Measurements from ENCODE around the gene ZNF283. TPM values are rescaled to one million over a fixed set of nuclear protein-coding genes. Genes with fewer than 3 reads are reported as not detected.
"Not testable (repeated sequence)": the region's sequence is repeated elsewhere in the genome, so short reads cannot be mapped to it uniquely, and the experiment has no call there.

ZNF283 gene
- total RNA-seq, 1 experiment from 2014 or later = 6.0 TPM

- DNase-seq (ENCODE audit: low read depth) = no peak
These were observed 27.5 kb upstream of the ZNF283 start for GRCh38 chr19:43799502-43800142.

DNA sequence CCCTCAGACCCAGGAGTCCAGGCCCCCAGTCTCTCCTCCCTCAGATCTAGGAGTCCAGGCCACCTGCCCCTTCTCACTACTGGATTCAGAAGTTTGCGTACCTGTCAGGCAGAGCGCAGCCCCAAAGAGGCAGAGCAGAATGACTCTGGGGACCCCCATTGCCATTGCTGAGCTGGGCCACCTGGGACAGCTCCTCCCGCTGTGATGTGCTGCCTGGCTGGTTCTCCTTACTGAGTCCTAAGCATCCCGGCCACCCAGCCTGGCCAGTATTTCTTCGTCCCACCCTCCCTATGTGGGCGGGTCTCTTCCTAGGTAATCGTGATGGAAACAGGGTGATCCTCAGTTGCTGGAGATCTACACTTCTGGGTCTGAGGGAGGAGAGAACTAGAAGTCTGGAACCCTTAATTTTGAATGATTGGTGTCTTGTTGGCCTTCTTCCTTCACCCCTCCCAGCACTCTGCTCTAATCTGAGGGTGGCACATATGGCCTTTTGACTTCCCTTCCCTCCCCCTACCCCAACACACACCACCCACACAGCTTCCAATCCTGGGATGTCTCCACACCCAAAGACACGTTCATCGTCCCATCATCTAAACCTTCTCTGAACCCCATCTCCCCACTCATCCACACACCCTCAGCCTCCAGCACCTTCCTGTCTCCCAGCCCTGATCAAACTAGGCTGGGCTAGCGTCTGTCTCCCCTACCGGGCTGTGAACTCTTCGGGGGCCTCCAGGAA, 24.7 kb upstream of the ZNF283 start, which contains the start of gene LYPD5:
Gene LYPD5, minus strand, starts transcription at position 232 of the 736 bp plus-strand sequence. Its CDS starts 67 bp downstream, at position 165.
- DNase-seq (ENCODE audit: low read depth) = no peak

DNA sequence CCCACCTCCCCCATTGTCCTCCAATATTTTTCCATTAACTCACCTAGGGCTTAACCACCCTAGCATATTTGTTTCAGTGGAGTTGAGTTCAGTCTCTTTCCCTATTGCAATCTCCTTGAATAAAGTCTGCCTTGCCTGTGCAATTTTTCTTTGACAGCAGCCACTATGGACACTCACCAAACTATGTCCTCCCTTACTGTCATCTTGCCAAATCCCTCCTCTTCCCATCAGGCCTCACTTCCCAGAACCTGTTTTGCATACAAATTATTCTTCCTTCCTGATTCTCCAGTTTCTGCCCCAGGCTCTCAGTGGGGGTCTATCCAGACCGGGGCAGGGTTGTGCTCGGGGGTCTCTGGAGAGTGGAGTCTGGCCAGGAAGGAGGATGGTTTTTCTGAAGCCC, 22.7 kb upstream of the ZNF283 start:
- DNase-seq (ENCODE audit: low read depth) = no peak

GRCh38 chr19:43806401-43806800, 20.7 kb upstream of the ZNF283 start:
- DNase-seq (ENCODE audit: low read depth) = not testable (repeated sequence)

DNA sequence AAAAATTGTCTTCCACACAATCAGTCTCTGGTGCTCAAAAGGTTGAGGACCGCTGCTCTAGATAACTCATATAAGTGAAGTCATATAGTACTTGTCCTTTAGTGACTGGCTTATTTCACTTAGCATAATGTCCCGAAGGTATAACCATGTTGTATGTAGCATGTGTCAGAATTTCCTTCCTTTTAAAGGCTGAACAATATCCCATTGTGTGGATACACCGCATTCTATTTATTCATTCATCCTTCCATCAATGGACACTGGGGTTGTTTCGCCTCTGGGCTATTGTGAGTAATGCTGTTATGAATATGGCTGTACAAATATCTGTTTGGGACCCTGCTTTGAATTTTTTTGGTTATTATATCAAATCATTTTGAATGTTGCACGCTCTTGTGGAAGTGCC, 20.3 kb upstream of the ZNF283 start:
- peak; percentile 61 for DNase-seq (ENCODE audit: low read depth)

- no peak for DNase-seq (ENCODE audit: low read depth)
These were observed 19.5 kb upstream of the ZNF283 start for GRCh38 chr19:43807651-43808050.

DNA sequence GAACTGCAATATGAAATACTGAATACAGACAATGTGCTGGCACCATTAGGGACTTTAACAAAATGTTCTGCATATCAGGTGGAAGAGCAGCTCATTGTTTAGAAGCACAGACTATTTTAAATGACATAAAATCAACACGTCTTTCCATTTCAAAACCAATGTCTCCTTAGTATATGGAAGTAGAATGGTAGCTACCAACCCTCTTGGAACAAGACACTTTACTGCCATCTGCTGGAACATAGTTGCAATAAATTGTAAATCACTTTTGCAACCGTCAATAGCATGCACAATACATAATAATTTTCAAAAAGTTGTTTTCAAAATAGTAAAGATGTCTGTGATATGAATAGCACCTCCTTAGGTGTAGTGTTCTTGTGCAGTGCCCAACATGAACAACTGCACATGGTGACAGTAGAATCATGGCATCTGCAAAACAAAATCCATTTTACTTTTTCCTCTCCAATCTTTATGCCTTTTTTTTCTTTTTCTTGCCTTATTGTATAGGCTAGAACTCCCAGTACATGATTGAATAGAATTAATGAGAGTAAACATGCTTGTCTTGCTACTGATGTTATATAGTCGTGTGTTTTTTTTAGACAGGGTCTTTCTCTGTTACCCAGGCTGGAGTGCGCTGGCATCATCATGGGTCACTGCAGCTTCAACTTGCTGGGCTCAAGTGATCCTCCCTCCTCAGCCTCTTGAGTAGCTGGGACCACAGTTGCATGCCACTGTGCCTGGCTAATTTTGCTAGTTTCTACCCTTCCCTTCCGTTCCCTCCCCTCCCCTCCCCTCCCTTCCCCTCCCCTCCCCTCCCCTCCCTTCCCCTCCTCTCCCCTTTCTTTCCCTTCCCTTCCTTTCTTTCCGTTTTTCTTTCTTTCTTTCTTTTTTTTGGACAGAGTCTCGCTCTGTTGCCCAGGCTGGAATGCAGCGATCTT, 17.1 kb upstream of the ZNF283 start:
- peak; percentile 55 for DNase-seq (ENCODE audit: low read depth)

- no peak for DNase-seq (ENCODE audit: low read depth)
These were observed 15.3 kb upstream of the ZNF283 start for GRCh38 chr19:43811837-43812236.

- DNase-seq (ENCODE audit: low read depth) = no peak
These were observed 14.9 kb upstream of the ZNF283 start for GRCh38 chr19:43812259-43812658.

GRCh38 chr19:43812688-43813087, 14.4 kb upstream of the ZNF283 start:
- no peak for DNase-seq (ENCODE audit: low read depth)

- no peak for DNase-seq (ENCODE audit: low read depth)
These were observed 12.3 kb upstream of the ZNF283 start for GRCh38 chr19:43814663-43815352.

DNA sequence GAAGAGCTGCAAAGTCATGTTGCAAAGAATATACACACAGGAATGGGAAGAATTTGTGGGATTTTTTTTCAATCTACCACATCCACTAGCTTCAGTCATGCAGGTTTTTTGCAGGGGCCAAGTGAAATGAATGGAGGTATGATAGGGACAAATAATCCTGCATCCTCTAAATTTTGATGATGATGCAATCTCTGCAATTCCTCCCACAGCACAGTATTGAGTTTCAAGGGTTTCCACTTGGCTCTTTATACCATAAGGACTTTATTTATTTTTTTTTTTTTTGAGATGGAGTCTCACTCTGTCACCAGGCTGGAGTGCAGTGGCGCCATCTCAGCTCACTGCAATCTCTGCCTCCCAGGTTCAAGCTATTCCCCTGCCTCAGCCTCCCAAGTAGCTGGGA, 9.7 kb upstream of the ZNF283 start:
- DNase-seq (ENCODE audit: low read depth) = not testable (repeated sequence)

DNA sequence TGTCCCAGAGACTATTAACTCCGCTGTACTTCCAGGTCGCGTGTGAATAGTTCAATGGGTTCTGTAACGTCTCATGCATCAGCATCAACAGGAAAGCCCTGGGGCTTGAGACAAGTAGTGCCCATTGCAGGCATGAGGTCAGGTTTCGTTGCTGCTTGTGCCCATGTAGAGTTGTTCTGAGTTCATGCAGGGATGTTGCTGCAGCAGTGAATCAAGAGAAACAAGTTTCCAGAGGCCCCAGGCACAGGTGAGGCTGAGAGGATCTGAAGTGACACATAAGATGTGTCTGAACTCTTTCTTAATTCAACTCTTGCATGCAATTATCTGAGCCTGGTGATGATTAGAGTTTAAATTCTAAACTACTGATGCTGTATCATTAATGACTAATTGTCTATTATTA, 8.6 kb upstream of the ZNF283 start:
- no peak for DNase-seq (ENCODE audit: low read depth)

DNA sequence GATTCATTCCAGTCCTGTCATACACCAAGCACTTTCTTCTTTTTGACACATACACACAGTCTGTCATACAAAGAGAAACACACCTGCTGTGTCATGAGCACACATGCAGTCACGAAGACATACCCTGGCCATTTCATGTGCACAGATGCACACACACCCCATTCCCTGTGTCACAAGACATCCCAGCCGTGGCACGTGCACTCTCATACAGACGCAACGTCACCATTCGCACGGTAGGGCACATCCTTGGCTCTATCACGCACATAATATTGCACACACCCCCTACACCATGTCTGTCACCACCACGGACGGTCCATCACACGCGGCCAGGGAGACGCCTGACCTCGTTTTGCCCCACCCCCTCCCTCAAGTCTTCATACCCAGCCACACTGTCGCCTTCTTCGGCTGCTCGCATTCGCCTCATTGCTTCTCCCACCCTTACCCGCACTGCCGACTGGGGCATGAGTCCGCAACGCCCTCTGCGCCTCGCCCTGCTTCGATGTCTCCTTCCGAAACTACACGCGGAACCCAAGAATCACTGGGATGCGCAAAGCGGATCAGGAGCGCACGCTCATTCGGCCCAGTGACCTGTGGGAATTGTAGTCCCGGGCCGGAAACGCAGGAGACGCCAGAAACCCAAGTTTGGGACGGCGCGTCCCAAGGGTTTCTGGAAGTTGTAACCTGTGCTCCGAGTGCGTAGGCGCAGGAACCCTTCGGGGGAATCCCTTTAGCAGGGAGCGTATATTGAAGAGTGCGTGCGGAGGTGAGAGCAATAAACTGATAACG, 6.8 kb upstream of the ZNF283 start:
- DNase-seq (ENCODE audit: low read depth) = no peak

GRCh38 chr19:43820884-43821215, 6.3 kb upstream of the ZNF283 start:
- DNase-seq (ENCODE audit: low read depth) = no peak

DNA sequence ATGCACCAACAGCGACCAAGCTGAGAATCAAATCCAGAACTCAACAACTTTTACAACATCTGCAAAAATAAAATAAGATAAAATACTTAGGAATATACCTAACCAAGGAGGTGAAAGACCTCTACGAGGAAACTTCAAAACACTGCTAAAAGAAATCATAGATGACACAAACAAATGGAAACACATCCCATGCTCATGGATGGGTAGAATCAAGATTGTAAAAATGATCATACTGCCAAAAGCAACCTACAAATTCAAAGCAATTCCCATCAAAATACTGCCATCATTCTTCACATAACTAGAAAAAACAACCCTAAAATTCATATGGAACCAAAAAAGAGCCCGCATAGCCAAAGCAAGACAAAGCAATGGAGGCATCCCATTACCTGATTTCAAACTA, 3.3 kb upstream of the ZNF283 start:
- DNase-seq (ENCODE audit: low read depth) = not testable (repeated sequence)

- DNase-seq (ENCODE audit: low read depth) = not testable (repeated sequence)
These were observed 2.5 kb upstream of the ZNF283 start for GRCh38 chr19:43824572-43824971.

GRCh38 chr19:43839139-43839538, 12.0 kb downstream of the ZNF283 start:
- no peak for DNase-seq (ENCODE audit: low read depth)

DNA sequence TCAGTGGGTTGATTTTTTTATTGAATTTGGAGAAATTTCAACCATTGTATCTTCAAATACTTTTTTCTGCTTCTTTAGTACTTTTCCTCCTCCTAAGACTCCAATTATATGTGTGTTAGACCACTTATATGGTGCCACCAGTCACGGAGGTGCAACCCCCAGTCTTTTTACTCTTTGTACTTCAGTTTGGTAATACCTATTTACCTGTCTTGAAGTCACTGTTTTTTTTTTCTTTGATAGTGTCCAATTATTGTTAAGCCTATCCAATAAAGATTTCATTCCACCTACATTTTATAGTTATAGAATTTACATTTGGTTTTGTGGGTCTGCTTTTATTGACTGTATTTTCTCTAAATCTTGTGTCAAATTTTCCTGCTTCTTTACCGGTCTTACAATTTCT, 14.9 kb downstream of the ZNF283 start:
- no peak for DNase-seq (ENCODE audit: low read depth)

DNA sequence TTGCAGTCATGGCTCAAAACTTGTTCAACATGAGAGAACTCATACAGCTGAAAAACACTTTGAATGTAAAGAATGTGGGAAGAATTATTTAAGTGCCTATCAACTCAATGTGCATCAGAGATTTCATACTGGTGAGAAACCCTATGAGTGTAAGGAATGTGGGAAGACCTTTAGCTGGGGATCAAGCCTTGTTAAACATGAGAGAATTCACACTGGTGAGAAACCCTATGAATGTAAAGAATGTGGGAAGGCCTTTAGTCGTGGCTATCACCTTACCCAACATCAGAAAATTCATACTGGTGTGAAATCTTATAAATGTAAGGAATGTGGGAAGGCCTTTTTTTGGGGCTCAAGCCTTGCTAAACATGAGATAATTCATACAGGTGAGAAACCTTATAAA, 20.1 kb downstream of the ZNF283 start:
- peak; percentile 0 for DNase-seq (ENCODE audit: low read depth)

- DNase-seq (ENCODE audit: low read depth) = peak; percentile 10
These were observed 20.8 kb downstream of the ZNF283 start for GRCh38 chr19:43847884-43848283.
